ENCODE results near the gene FRS2.
"Not testable (repeated sequence)": the region's sequence is repeated elsewhere in the genome, so short reads cannot be mapped to it uniquely, and the experiment has no call there.

Gene FRS2

GRCh38 chr12:69438539-69438938, 31.6 kb upstream of the FRS2 start:
- FAIRE-seq, result no peak
- TF ChIP-seq POLR2AphosphoS5 (IDR thresholded peaks at IDR 0.05; ENCODE audit: low read depth, low read length) (no peak), POLR2A (IDR thresholded peaks at IDR 0.05; ENCODE audit: low read depth, low read length) (no peak), TAF1 (IDR thresholded peaks at IDR 0.05; ENCODE audit: borderline replicate concordance, low read depth, low read length) (no peak)
- DNase-seq (ENCODE audit: insufficient read length), result no peak

- FAIRE-seq, result no peak
- DNase-seq (ENCODE audit: insufficient read length), result no peak
- TF ChIP-seq TAF1 (IDR thresholded peaks at IDR 0.05; ENCODE audit: borderline replicate concordance, low read depth, low read length) (no peak), POLR2AphosphoS5 (IDR thresholded peaks at IDR 0.05; ENCODE audit: low read depth, low read length) (no peak), POLR2A (IDR thresholded peaks at IDR 0.05; ENCODE audit: low read depth, low read length) (no peak)
These were observed 30.2 kb upstream of the FRS2 start for GRCh38 chr12:69440016-69440415.

- FAIRE-seq (no peak), DNase-seq (ENCODE audit: insufficient read length) (no peak)
- TF ChIP-seq POLR2AphosphoS5 (IDR thresholded peaks at IDR 0.05; ENCODE audit: low read depth, low read length) (no peak), TAF1 (IDR thresholded peaks at IDR 0.05; ENCODE audit: borderline replicate concordance, low read depth, low read length) (no peak), POLR2A (IDR thresholded peaks at IDR 0.05; ENCODE audit: low read depth, low read length) (no peak)
These were observed 29.3 kb upstream of the FRS2 start for GRCh38 chr12:69440886-69441285.

GRCh38 chr12:69442894-69443293, 27.3 kb upstream of the FRS2 start:
- FAIRE-seq, result no peak
- DNase-seq (ENCODE audit: insufficient read length), result no peak
- no peak for TF ChIP-seq POLR2A (IDR thresholded peaks at IDR 0.05; ENCODE audit: low read depth, low read length)
- TF ChIP-seq POLR2AphosphoS5 (IDR thresholded peaks at IDR 0.05; ENCODE audit: low read depth, low read length), result no peak
- no peak for TF ChIP-seq TAF1 (IDR thresholded peaks at IDR 0.05; ENCODE audit: borderline replicate concordance, low read depth, low read length)

- no peak for TF ChIP-seq TAF1 (IDR thresholded peaks at IDR 0.05; ENCODE audit: borderline replicate concordance, low read depth, low read length)
- TF ChIP-seq POLR2AphosphoS5 (IDR thresholded peaks at IDR 0.05; ENCODE audit: low read depth, low read length), result no peak
- no peak for TF ChIP-seq POLR2A (IDR thresholded peaks at IDR 0.05; ENCODE audit: low read depth, low read length)
- DNase-seq (ENCODE audit: insufficient read length) (no peak), FAIRE-seq (no peak)
These were observed 26.3 kb upstream of the FRS2 start for GRCh38 chr12:69443916-69444315.

- FAIRE-seq, result no peak
- TF ChIP-seq TAF1 (IDR thresholded peaks at IDR 0.05; ENCODE audit: borderline replicate concordance, low read depth, low read length) (no peak), POLR2A (IDR thresholded peaks at IDR 0.05; ENCODE audit: low read depth, low read length) (no peak), POLR2AphosphoS5 (IDR thresholded peaks at IDR 0.05; ENCODE audit: low read depth, low read length) (no peak)
- DNase-seq (ENCODE audit: insufficient read length), result no peak
These were observed 22.3 kb upstream of the FRS2 start for GRCh38 chr12:69447892-69448291.

- not testable (repeated sequence) for FAIRE-seq; DNase-seq (ENCODE audit: insufficient read length)
These were observed 17.5 kb upstream of the FRS2 start for GRCh38 chr12:69452598-69453132.

GRCh38 chr12:69456239-69456638, 13.9 kb upstream of the FRS2 start:
- TF ChIP-seq POLR2AphosphoS5 (IDR thresholded peaks at IDR 0.05; ENCODE audit: low read depth, low read length) (no peak), TAF1 (IDR thresholded peaks at IDR 0.05; ENCODE audit: borderline replicate concordance, low read depth, low read length) (no peak), POLR2A (IDR thresholded peaks at IDR 0.05; ENCODE audit: low read depth, low read length) (no peak)
- no peak for DNase-seq (ENCODE audit: insufficient read length)
- FAIRE-seq, result no peak

GRCh38 chr12:69457433-69457832, 12.8 kb upstream of the FRS2 start:
- FAIRE-seq, result no peak
- TF ChIP-seq TAF1 (IDR thresholded peaks at IDR 0.05; ENCODE audit: borderline replicate concordance, low read depth, low read length) (no peak), POLR2AphosphoS5 (IDR thresholded peaks at IDR 0.05; ENCODE audit: low read depth, low read length) (no peak), POLR2A (IDR thresholded peaks at IDR 0.05; ENCODE audit: low read depth, low read length) (no peak)
- no peak for DNase-seq (ENCODE audit: insufficient read length)

GRCh38 chr12:69459477-69459876, 10.7 kb upstream of the FRS2 start:
- FAIRE-seq (peak; percentile 44), DNase-seq (ENCODE audit: insufficient read length) (no peak)
- TF ChIP-seq POLR2A (IDR thresholded peaks at IDR 0.05; ENCODE audit: low read depth, low read length) (no peak), POLR2AphosphoS5 (IDR thresholded peaks at IDR 0.05; ENCODE audit: low read depth, low read length) (no peak), TAF1 (IDR thresholded peaks at IDR 0.05; ENCODE audit: borderline replicate concordance, low read depth, low read length) (no peak)

GRCh38 chr12:69464428-69464827, 5.8 kb upstream of the FRS2 start:
- FAIRE-seq (no peak), DNase-seq (ENCODE audit: insufficient read length) (no peak)
- TF ChIP-seq POLR2A (IDR thresholded peaks at IDR 0.05; ENCODE audit: low read depth, low read length) (no peak), TAF1 (IDR thresholded peaks at IDR 0.05; ENCODE audit: borderline replicate concordance, low read depth, low read length) (no peak), POLR2AphosphoS5 (IDR thresholded peaks at IDR 0.05; ENCODE audit: low read depth, low read length) (no peak)

GRCh38 chr12:69466867-69467266, 3.3 kb upstream of the FRS2 start:
- DNase-seq (ENCODE audit: insufficient read length) (no peak), FAIRE-seq (no peak)
- TF ChIP-seq POLR2A (IDR thresholded peaks at IDR 0.05; ENCODE audit: low read depth, low read length) (no peak), TAF1 (IDR thresholded peaks at IDR 0.05; ENCODE audit: borderline replicate concordance, low read depth, low read length) (no peak), POLR2AphosphoS5 (IDR thresholded peaks at IDR 0.05; ENCODE audit: low read depth, low read length) (no peak)

- no peak for TF ChIP-seq POLR2AphosphoS5 (IDR thresholded peaks at IDR 0.05; ENCODE audit: low read depth, low read length)
- TF ChIP-seq POLR2A (IDR thresholded peaks at IDR 0.05; ENCODE audit: low read depth, low read length), result no peak
- TF ChIP-seq TAF1 (IDR thresholded peaks at IDR 0.05; ENCODE audit: borderline replicate concordance, low read depth, low read length), result no peak
- no peak for DNase-seq (ENCODE audit: insufficient read length)
- FAIRE-seq, result no peak
These were observed 2.8 kb upstream of the FRS2 start for GRCh38 chr12:69467366-69467765.

All from GM12892 (cell line).